HL-60/S4 treated with retinoic acid at 250 ng/mL for 4 days and 3 days (cell line): ENCODE data around the gene CUL9.

ENCODE experiments used
- in situ Hi-C: fragments of 300-500 bp; cut with MboI; formaldehyde crosslinking; loops from 2 replicates; pipeline ENCODE4 v1.7.0; 2022; ENCODE audit warnings: low sequenced_read_pairs

The CUL9 gene

DNA sequence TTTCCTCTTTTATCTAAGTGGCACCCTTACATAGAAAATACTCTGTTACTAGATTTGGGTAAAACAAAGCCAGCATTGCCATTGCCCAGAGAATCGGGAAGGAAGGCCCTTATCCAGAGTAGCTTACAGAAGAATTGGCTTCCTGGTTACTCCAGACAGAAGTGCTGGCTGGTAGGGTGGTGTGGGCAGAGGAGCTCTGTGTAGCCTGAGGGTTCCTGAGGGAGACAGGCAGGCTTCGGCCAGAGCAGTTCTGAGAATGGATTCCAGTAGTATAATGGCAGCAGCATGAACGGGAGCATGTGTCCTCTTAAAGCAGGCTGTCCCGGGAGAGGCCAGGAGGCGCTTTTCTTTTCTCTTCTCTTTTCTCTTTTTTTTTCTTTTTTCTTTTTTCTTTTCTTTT is 11.9 kb downstream of the CUL9 start:
- in situ Hi-C loops: no loop called here

DNA sequence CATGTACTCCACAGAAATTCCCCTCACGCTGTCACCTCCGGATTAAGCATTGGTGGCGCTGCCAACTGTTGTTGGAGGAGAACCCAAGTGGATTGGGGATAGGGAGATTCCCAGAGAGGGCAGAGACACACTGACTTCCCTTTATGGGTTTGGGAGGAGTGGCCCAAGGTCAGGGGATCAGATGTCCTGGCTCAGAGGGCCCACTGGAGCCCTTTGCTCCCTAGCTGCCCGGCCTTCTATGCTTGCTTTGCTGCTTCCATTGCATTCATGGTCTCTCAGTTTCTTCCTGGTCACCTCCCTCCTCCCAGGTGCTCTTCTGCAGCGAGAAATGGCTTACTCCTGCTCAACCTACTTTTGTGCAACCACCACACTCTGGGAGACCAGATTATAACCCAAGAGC is 14.3 kb downstream of the CUL9 start:
- in situ Hi-C loops: no loop called here

GRCh38 chr6:43199912-43200311 is 17.9 kb downstream of the CUL9 start:
- in situ Hi-C loops: no loop called here

DNA sequence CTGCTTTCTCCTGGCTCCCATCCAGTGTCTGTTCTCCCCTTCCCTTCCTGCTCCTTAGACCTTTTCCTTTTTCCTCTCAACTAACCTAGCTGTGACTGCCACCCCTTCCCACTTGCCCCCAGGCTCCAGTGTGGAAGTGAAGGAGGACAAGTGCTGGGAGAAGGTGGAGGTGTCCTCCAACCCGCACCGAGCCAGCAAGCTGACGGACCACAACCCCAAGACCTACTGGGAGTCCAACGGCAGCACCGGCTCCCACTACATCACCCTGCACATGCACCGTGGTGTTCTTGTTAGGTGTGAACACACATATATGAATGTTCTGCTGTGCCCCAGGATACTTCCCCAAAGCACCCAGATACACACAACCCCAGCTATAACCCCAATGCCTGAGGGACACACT is 18.5 kb downstream of the CUL9 start:
- in situ Hi-C loops: no loop called here

DNA sequence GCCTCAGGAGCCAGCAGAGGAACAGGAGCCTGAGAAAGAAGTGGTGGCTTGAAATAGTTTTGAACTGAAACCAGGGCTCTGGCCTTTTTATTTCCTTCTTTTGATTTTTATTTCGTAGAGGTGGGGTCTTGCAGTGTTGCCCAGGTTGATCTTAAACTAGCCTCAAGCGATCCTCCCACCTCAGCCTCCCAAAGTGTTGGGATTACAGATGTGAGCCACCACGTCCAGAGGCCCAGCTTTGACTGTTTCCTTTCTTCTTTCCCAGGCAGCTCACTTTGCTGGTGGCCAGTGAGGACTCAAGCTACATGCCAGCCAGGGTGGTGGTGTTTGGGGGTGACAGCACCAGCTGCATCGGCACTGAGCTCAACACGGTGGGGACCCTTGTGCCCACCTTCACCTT is 20.5 kb downstream of the CUL9 start:
- in situ Hi-C loops: no loop called here

GRCh38 chr6:43203029-43203717 is 21.2 kb downstream of the CUL9 start:
- in situ Hi-C loops: no loop called here

DNA sequence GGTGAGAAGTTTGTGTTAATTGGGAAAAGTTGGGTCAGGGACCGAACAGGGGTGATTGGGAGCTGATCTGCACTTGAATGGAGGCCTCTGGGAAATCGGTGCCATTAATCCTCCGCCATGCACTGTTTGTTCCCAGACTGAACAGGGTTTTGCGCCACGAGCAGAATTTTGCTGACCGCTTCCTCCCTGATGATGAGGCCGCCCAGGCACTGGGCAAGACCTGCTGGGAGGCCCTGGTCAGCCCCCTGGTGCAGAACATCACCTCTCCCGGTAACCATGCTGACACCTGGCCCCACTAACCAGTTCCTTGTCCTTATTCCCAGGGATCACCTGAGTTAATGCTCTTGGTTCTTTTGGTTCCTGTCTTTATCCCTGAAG is 21.7 kb downstream of the CUL9 start:
- in situ Hi-C loops: no loop called here

DNA sequence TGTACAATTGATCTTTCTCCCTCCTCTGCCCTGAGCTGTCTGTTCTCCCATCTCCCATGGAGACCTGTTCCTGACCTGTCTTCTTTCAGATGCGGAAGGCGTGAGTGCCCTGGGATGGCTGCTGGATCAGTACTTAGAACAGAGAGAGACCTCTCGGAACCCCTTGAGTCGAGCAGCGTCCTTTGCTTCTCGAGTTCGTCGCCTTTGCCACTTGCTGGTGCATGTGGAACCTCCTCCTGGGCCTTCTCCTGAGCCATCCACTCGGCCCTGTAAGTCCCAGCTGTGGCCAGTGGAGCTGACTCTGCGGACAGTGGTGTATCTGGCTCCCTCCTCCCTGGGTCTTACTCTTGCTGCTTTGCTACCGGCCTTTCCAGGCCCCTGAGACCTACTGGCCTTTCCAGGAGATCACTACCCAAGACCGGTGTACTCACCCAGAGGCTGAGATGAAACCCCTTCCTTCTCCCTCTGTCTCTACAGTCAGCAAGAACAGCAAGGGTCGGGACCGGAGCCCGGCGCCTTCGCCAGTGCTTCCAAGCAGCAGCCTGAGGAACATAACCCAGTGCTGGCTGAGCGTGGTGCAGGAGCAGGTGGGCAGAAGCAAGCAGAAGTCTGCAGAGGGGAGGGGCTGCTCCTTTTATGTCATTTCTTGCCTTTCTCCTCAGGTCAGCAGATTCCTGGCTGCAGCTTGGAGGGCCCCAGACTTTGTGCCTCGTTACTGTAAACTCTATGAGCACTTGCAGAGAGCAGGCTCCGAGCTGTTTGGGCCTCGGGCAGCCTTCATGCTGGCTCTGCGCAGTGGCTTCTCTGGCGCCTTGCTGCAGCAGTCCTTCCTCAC is 22.5 kb downstream of the CUL9 start:
- in situ Hi-C loops: no loop called here

GRCh38 chr6:43205849-43206248 is 23.9 kb downstream of the CUL9 start:
- in situ Hi-C loops: no loop called here

DNA sequence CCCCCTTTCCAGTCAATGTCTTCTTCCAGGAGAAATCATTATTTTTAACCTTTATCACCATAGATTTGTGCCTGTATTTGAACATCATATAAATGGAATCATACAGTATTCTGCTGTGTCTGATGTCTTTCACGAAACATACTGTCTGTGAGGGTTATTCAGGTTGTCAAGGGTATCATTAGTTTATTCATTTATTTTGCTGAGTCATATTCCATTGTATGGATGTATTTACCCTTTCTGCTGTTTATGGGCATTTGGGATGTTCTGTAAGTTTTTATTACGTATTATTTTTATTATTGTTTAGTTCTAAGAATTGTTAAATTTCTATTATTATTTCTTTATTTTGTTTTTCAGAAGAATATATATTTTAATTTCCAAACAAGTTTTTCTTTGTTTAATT is 25.3 kb downstream of the CUL9 start:
- in situ Hi-C loops: no loop called here

- in situ Hi-C loops: no loop called here
Measured at GRCh38 chr6:43211955-43212354, 30.0 kb downstream of the CUL9 start.

- in situ Hi-C loops: no loop called here
Measured at GRCh38 chr6:43213431-43213830, 31.4 kb downstream of the CUL9 start.

DNA sequence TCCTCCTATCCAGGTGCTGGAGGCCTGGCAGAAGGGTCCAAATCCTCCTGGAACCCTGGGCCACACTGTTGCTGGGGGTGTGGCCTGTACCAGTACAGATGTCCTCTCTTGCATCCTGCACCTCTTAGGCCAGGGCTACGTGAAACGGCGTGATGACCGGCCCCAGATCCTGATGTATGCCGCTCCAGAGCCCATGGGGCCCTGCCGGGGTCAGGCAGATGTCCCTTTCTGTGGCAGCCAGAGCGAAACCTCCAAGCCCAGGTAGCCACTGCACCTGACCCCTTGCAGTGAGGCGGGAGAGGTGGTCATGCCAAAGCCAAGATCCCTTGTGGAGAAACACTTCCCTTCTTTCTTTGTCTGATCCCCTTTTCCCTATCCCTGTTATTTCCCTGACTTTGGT is 33.1 kb downstream of the CUL9 start:
- in situ Hi-C loops: no loop called here

GRCh38 chr6:43216200-43216599 is 34.2 kb downstream of the CUL9 start:
- in situ Hi-C loops: no loop called here

GRCh38 chr6:43217351-43217750 is 35.4 kb downstream of the CUL9 start:
- in situ Hi-C loops: no loop called here

DNA sequence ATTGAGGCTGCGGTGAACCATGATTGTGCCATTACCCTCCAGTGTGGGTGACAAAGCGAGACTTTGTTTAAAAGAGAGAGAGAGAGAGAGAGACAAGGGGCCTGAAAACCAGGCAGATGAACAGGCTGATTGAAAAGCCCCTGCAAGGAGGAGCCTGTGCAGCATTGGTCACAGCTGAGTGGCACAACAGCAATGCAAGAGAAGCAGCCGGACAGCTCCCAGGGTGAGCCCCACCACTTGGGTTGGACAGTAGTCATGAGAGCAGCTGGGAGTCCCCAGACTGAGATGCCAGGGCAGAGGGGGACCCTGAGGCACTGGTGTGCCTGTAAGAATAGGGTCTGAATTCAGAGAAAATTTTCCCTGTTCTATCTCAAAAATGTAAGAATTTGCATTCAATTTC is 37.1 kb downstream of the CUL9 start:
- in situ Hi-C loops: no loop called here

- in situ Hi-C loops: no loop called here
Measured at GRCh38 chr6:43219814-43220213, 37.8 kb downstream of the CUL9 start.

GRCh38 chr6:43220439-43220951 is 38.5 kb downstream of the CUL9 start:
- in situ Hi-C loops: no loop called here

- in situ Hi-C loops: no loop called here
Measured at GRCh38 chr6:43221046-43221972, 39.3 kb downstream of the CUL9 start.

GRCh38 chr6:43222418-43223059 is 40.5 kb downstream of the CUL9 start:
- in situ Hi-C loops: no loop called here

GRCh38 chr6:43223175-43223574 is 41.2 kb downstream of the CUL9 start:
- in situ Hi-C loops: no loop called here
